ENCODE data around the gene RPS6KC1.
"Not testable (repeated sequence)": the region's sequence is repeated elsewhere in the genome, so short reads cannot be mapped to it uniquely, and the experiment has no call there.

The RPS6KC1 gene

GRCh38 chr1:213296558-213296957 lies 245.5 kb downstream of the RPS6KC1 start:
- no peak for DNase-seq

DNA sequence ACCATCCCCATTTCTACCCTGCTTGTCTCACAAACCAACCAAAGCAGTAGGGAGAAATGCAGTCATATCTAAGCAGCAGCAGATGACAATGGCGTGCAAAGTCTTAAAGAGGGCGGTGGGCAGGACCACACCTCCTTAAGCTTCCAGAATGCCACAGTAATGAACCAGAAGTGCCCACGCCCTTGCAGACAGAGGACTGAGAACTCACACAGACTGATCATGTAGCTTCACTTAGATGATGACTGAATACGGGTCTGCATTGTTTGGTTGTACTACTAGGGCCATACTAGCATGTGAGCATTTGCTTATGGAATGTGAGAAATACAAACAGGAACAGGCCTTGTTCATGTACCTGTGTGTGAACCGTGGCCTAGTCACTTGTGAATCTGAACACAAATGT lies 246.0 kb downstream of the RPS6KC1 start:
- DNase-seq, result no peak

- no peak for DNase-seq
These were observed 249.4 kb downstream of the RPS6KC1 start for GRCh38 chr1:213300433-213300832.

GRCh38 chr1:213301524-213301923 lies 250.5 kb downstream of the RPS6KC1 start:
- not testable (repeated sequence) for DNase-seq

GRCh38 chr1:213303286-213303685 lies 252.2 kb downstream of the RPS6KC1 start:
- no peak for DNase-seq

GRCh38 chr1:213315571-213315970 lies 264.5 kb downstream of the RPS6KC1 start:
- DNase-seq, result no peak

DNA sequence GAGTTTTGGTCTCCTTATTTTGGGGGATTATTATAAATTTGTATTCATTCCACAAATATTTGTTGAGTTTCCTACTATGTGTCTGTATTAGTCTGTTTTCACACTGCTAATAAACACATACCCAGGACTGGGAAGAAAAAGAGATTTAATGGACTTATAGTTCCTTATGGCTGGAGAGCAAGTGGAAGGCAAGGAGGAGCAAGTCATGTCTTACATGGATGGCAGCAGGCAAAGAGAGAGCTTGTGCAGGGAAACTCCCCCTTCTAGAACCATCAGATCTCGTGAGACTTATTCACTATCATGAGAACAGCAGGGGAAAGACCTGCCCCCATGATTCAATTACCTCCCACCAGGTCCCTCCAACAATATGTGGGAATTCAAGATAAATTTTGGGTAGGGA lies 267.4 kb downstream of the RPS6KC1 start:
- DNase-seq, result not testable (repeated sequence)

DNA sequence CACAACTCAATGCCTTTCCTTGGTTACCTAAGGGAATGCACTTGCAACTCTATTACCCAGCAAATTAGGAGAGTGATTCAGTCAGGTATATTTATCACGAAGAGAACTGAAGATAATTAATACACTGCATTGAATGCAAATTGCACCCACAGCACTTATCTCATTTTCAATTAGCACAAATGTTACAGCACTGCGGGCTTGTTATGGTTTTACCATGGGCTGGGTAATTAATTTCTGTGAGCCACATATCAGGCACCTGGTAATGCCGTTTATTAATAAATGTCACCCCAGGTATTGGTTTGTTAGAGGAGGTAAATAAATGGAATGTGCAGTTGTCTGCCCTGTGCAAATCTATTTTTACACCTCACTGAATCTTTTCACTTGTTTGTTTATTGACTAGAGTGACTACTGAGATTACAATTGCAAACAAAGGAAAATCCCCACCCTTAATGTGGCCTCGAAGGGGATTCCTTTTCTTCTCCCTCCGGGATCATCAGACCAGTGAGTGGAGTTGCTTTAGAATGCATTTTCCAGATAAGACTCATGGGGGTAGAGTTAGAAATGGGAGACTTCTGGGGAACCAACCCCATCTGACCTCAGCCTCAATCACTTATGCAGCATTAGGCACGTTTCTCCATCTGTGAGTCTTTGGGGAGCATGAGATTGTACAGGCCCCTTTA lies 269.3 kb downstream of the RPS6KC1 start:
- DNase-seq, result no peak
